Caco-2 (cell line): ENCODE data around the gene ZSCAN23. TPM values are rescaled to one million over a fixed set of nuclear protein-coding genes. Genes with fewer than 3 reads are reported as not detected.
"Not testable (repeated sequence)": the region's sequence is repeated elsewhere in the genome, so short reads cannot be mapped to it uniquely, and the experiment has no call there.

Experiments
- BruUV-seq: library from RNA; stranded (reverse); fragments of 400-500 nt; replicated peaks from 2 replicates; lab custom pipeline; 2021; lab: Mats Ljungman, UMichigan
- CTCF ChIA-PET: fragments of 300-600 bp; sonication (Branson Sonifier 250); formaldehyde crosslinking; loops from one replicate; lab custom pipeline; 2022; ENCODE audit warnings: antibody characterized with exemption; lab: Charles Lee
- POLR2A ChIA-PET: fragments of 300-600 bp; sonication (Branson Sonifier 250); formaldehyde crosslinking; loops from one replicate; lab custom pipeline; 2022; ENCODE audit warnings: antibody characterized with exemption; lab: Charles Lee
- DNase-seq, 2 experiments: peaks; one replicate each; pipeline versions ENCODE4 v3.0.0 to v3.0.0-alpha.2; 2020 to 2022
- H3K27me3 ChIP-seq: replicated peaks from 2 replicates; pipeline ENCODE4 v1.6.0; 2011; ENCODE audit warnings: low read length; ENCODE audit not compliant: control insufficient read depth, insufficient read depth
- H3K36me3 ChIP-seq: 2 replicates; pipeline ENCODE4 v1.5.1; 2011; ENCODE audit warnings: low read length; ENCODE audit not compliant: control insufficient read depth, insufficient read depth
- H3K4me1 ChIP-seq: fragments of 250-450 bp; sonication (Bioruptor Pico); 2 replicates; pipeline ENCODE4 v1.5.1; 2020; ENCODE audit warnings: mild to moderate bottlenecking
- H3K4me3 ChIP-seq: 2 replicates; pipeline ENCODE4 v1.5.1; 2011; ENCODE audit warnings: low read depth, mild to moderate bottlenecking, control low read depth, low read length
- H3K9me3 ChIP-seq: fragments of 250-450 bp; sonication (Bioruptor Pico); 2 replicates; pipeline ENCODE4 v1.5.1; 2020; ENCODE audit warnings: mild to moderate bottlenecking, moderate library complexity
- H3K27ac Mint-ChIP-seq: one replicate; pipeline ENCODE4 v1.8.0; 2022; ENCODE audit warnings: mixed read lengths; ENCODE audit not compliant: unreplicated experiment
- H3K27me3 Mint-ChIP-seq: one replicate; pipeline ENCODE4 v1.8.0; 2022; ENCODE audit warnings: mixed read lengths; ENCODE audit not compliant: insufficient read depth, unreplicated experiment
- H3K36me3 Mint-ChIP-seq: one replicate; pipeline ENCODE4 v1.8.0; 2022; ENCODE audit warnings: mild to moderate bottlenecking, mixed read lengths; ENCODE audit not compliant: insufficient read depth, unreplicated experiment
- H3K4me1 Mint-ChIP-seq: one replicate; pipeline ENCODE4 v1.8.0; 2022; ENCODE audit warnings: low read depth, mixed read lengths; ENCODE audit not compliant: unreplicated experiment
- H3K4me3 Mint-ChIP-seq: one replicate; pipeline ENCODE4 v1.8.0; 2022; ENCODE audit warnings: mild to moderate bottlenecking, moderate library complexity, mixed read lengths; ENCODE audit not compliant: unreplicated experiment
- H3K9me3 Mint-ChIP-seq: one replicate; pipeline ENCODE4 v1.8.0; 2022; ENCODE audit warnings: mixed read lengths; ENCODE audit not compliant: unreplicated experiment
- CTCF ChIP-seq, 2 experiments: fragments of 200-600 bp in 1 of 2; IDR thresholded peaks; 1 replicate in 1 of 2; 2 replicates in 1 of 2; pipeline versions ENCODE4 v1.5.1 to v1.8.0; 2011 to 2022; ENCODE audit warnings: antibody characterized with exemption in 1 of 2, control low read depth in 1 of 2, inconsistent platforms in 1 of 2, low read depth in 1 of 2, low read length in 1 of 2, mild to moderate bottlenecking in 1 of 2, moderate library complexity in 1 of 2; ENCODE audit not compliant: insufficient read depth in 1 of 2, severe bottlenecking in 1 of 2, unreplicated experiment in 1 of 2
- intact Hi-C: fragments of 100-400 bp; cut with micrococcal nuclease; formaldehyde crosslinking; loops from one replicate; pipeline ENCODE4 v1.10.0; 2022; ENCODE audit not compliant: unreplicated experiment
- total RNA-seq: library from RNA; stranded (reverse); gene quantifications from 2 replicates; pipeline ENCODE4 v1.2.3, GENCODE V29; 2022

The ZSCAN23 gene
- total RNA-seq, 1 experiment from 2014 or later, result not detected

DNA sequence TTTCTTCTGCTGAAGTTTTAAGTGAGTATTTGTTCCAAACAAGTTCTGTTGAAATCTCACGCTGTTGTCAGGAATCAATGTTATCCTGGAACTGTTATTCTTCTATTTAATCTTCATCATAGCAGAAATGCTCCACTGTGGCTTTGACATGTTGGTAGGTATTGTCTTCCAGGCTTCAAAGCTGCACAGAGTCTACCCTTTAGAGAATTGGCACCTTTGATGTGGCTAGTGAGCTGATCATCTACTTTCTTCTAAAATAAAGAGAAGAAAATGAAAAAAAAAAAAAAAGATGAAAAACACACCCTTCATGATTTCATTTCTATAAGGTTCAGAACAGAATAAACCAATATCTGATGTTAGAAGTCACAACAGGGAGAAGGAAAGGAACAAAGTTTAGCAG is 5.8 kb upstream of the ZSCAN23 start:
- Mint-ChIP-seq H3K27me3 (peaks cover 8% of the 10 kb centered on the region), H3K9me3 (peaks cover 14% of the 10 kb centered on the region), H3K4me3 (no peak overlapping the region), H3K27ac (no peak overlapping the region), H3K4me1 (no peaks in the 10 kb centered on the region), H3K36me3 (no peaks in the 10 kb centered on the region)
- DNase-seq, result no peak
- ChIA-PET CTCF (no interaction called here), POLR2A (no interaction called here)
- no peaks in the 10 kb centered on the region for H3K36me3 ChIP-seq
- no peak for TF ChIP-seq CTCF (IDR thresholded peaks at IDR 0.05; ENCODE audit: insufficient read depth in 1 of 2, low read depth in 1 of 2, low read length in 1 of 2, severe bottlenecking in 1 of 2, unreplicated experiment in 1 of 2)
- H3K4me1 ChIP-seq, result no peaks in the 10 kb centered on the region
- H3K4me3 ChIP-seq, result no peak overlapping the region
- peaks cover 5% of the 10 kb centered on the region; the same call in 1 of the 2 replicates for H3K9me3 ChIP-seq
- BruUV-seq, result no TSS peak
- intact Hi-C loops, result no loop called here
- H3K27me3 ChIP-seq, result no peaks in the 10 kb centered on the region

GRCh38 chr6:28447512-28447906 is 4.2 kb upstream of the ZSCAN23 start:
- H3K27me3 ChIP-seq, H3K36me3 ChIP-seq, BruUV-seq, H3K27me3 Mint-ChIP-seq, H3K4me3 ChIP-seq, H3K9me3 ChIP-seq, H3K27ac Mint-ChIP-seq, POLR2A ChIA-PET, H3K4me3 Mint-ChIP-seq, H3K4me1 ChIP-seq, H3K36me3 Mint-ChIP-seq, intact Hi-C loops, H3K4me1 Mint-ChIP-seq, CTCF ChIA-PET, DNase-seq: not testable (repeated sequence)
- H3K9me3 Mint-ChIP-seq, result peaks cover 14% of the 10 kb centered on the region

GRCh38 chr6:28446818-28447511 is 3.7 kb upstream of the ZSCAN23 start:
- Histone ChIP-seq H3K4me1 (no peaks in the 10 kb centered on the region), H3K4me3 (no peak overlapping the region), H3K9me3 (peaks cover 5% of the 10 kb centered on the region; the same call in 1 of the 2 replicates), H3K36me3 (no peaks in the 10 kb centered on the region), H3K27me3 (no peaks in the 10 kb centered on the region)
- Mint-ChIP-seq H3K4me1 (no peaks in the 10 kb centered on the region), H3K36me3 (no peaks in the 10 kb centered on the region), H3K27me3 (peaks cover 8% of the 10 kb centered on the region), H3K4me3 (no peak overlapping the region), H3K9me3 (peaks cover 14% of the 10 kb centered on the region), H3K27ac (no peak overlapping the region)
- TF ChIP-seq CTCF (IDR thresholded peaks at IDR 0.05; ENCODE audit: insufficient read depth in 1 of 2, low read depth in 1 of 2, low read length in 1 of 2, severe bottlenecking in 1 of 2, unreplicated experiment in 1 of 2), result no peak
- intact Hi-C loops, result no loop called here
- BruUV-seq, result no TSS peak
- no peak for DNase-seq
- CTCF ChIA-PET, result no interaction called here
- POLR2A ChIA-PET, result no interaction called here

DNA sequence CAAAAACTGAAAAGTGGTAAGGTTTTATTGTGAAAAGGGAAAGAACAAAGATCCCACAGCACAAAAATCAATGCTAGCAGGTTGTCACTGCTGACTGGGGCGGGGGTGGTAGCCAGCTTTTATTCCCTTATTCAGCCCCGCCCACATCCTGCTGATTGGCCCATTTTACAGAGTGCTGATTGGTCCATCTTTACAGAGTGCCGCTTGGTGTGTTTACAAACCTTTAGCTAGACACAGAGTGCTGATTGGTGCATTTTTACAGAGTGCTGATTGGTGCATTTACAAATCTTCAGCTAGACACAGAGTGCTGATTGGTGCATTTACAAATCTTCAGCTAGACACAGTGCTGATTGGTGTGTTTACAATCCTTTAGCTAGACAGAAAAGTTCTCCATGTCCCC is 1.5 kb upstream of the ZSCAN23 start:
- POLR2A ChIA-PET, H3K27ac Mint-ChIP-seq, DNase-seq, H3K36me3 Mint-ChIP-seq, H3K27me3 ChIP-seq, BruUV-seq, H3K27me3 Mint-ChIP-seq, H3K4me3 ChIP-seq, H3K4me3 Mint-ChIP-seq, H3K4me1 ChIP-seq, intact Hi-C loops, H3K4me1 Mint-ChIP-seq, CTCF ChIA-PET, H3K36me3 ChIP-seq, H3K9me3 ChIP-seq: not testable (repeated sequence)
- H3K9me3 Mint-ChIP-seq, result peaks cover 14% of the 10 kb centered on the region
